Gastroesophageal sphincter (tissue), 3 donors: Measurements from ENCODE around the gene TJP3.

Experiments used
- POLR2A ChIP-seq, 2 donors: fragments of 450-650 bp; IDR thresholded peaks; one replicate each; pipeline ENCODE4 v1.6.1; 2017; ENCODE audit warnings: antibody characterized with exemption in 2 of 2, mild to moderate bottlenecking in 2 of 2, moderate library complexity in 1 of 2
- POLR2AphosphoS5 ChIP-seq: sonication (generic); formaldehyde crosslinking; IDR thresholded peaks from one replicate; pipeline ENCODE4 v1.6.1; 2017; ENCODE audit warnings: antibody characterized with exemption
- TF ChIP-seq, protein P1 (sequence below), 4 experiments: fragments of 200-600 bp in 2 of 4; fragments of 450-650 bp in 2 of 4; sonication (generic) in 1 of 4; IDR thresholded peaks; one replicate each; pipeline ENCODE4 v1.5.1; 2017 to 2019; ENCODE audit warnings: antibody characterized with exemption in 4 of 4, mild to moderate bottlenecking in 2 of 4, moderate library complexity in 2 of 4

DNA sequence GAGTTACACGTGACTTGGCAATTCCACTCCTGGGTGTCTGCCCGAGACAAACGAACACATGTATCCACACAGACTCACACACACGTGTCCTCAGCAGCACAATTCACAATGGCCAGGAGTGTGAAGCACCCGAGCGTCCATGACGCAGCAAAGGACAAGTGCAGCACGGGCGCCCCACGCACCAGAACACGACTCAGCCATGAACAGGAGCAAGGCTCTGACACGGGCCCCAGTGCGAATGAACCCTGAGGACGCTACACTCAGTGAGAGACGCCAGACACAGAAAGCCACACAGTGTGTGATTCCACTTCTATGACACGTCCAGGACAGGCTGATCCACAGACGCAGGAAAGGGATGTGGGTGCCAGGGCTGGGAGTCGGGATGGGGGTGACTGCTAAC, 44.3 kb upstream of the TJP3 start:
- TF ChIP-seq POLR2A (IDR thresholded peaks at IDR 0.05) (no peak), POLR2AphosphoS5 (no peak)
- TF ChIP-seq, protein P1, sequence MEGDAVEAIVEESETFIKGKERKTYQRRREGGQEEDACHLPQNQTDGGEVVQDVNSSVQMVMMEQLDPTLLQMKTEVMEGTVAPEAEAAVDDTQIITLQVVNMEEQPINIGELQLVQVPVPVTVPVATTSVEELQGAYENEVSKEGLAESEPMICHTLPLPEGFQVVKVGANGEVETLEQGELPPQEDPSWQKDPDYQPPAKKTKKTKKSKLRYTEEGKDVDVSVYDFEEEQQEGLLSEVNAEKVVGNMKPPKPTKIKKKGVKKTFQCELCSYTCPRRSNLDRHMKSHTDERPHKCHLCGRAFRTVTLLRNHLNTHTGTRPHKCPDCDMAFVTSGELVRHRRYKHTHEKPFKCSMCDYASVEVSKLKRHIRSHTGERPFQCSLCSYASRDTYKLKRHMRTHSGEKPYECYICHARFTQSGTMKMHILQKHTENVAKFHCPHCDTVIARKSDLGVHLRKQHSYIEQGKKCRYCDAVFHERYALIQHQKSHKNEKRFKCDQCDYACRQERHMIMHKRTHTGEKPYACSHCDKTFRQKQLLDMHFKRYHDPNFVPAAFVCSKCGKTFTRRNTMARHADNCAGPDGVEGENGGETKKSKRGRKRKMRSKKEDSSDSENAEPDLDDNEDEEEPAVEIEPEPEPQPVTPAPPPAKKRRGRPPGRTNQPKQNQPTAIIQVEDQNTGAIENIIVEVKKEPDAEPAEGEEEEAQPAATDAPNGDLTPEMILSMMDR (IDR thresholded peaks at IDR 0.05), result no peak
